CD4-positive, CD25-positive, alpha-beta regulatory T cell (primary cell): ENCODE measurements around the gene TANC1. TPM values are rescaled to one million over a fixed set of nuclear protein-coding genes. Genes with fewer than 3 reads are reported as not detected.
A peak's percentile ranks its signal among the peaks of the same experiment; 100 is the strongest.

Experiments used
- ATAC-seq, 2 donors: fragments of 150-1000 bp; cut with Tn5 transposase; one replicate each; pipeline ENCODE4 v1.10.0; 2021; ENCODE audit warnings: low read depth in 2 of 2, moderate number of reproducible peaks in 2 of 2, moderate library complexity in 1 of 2
- DNase-seq, 3 donors: peaks; one replicate each; pipeline versions ENCODE4 v3.0.0 to v3.0.0-alpha.2; 2012 to 2022; ENCODE audit warnings: mixed read lengths in 1 of 3
- H3K27ac ChIP-seq: one replicate; pipeline ENCODE4 v1.7.0; 2013; ENCODE audit warnings: mild to moderate bottlenecking, low read length; ENCODE audit not compliant: insufficient read depth, poor library complexity, severe bottlenecking
- H3K27me3 ChIP-seq: one replicate; pipeline ENCODE4 v1.7.0; 2013; ENCODE audit warnings: low read length; ENCODE audit not compliant: control insufficient read depth, insufficient read depth
- H3K36me3 ChIP-seq: one replicate; pipeline ENCODE4 v1.7.0; 2013; ENCODE audit warnings: mild to moderate bottlenecking, low read length, moderate library complexity; ENCODE audit not compliant: control insufficient read depth, insufficient read depth
- H3K4me1 ChIP-seq: 2 replicates; pipeline ENCODE4 v1.7.0; 2013; ENCODE audit warnings: mild to moderate bottlenecking, low read length; ENCODE audit not compliant: insufficient read depth, control insufficient read depth, poor library complexity, severe bottlenecking
- H3K4me3 ChIP-seq: one replicate; pipeline ENCODE4 v1.7.0; 2013; ENCODE audit warnings: low read depth, mild to moderate bottlenecking, low read length, moderate library complexity
- H3K9me3 ChIP-seq, 2 experiments: 1 replicate in 1 of 2; 2 replicates in 1 of 2; pipeline ENCODE4 v1.7.0; 2013; ENCODE audit warnings: low read length in 2 of 2, mild to moderate bottlenecking in 1 of 2, moderate library complexity in 1 of 2; ENCODE audit not compliant: control insufficient read depth in 2 of 2
- H3K27ac Mint-ChIP-seq, 3 donors: one replicate each; pipeline ENCODE4 v1.8.0; 2020 to 2022; ENCODE audit warnings: mild to moderate bottlenecking in 3 of 3, mixed read lengths in 3 of 3, moderate library complexity in 2 of 3
- H3K27me3 Mint-ChIP-seq: one replicate; pipeline ENCODE4 v1.8.0; 2022; ENCODE audit warnings: mild to moderate bottlenecking, mixed read lengths
- H3K36me3 Mint-ChIP-seq: one replicate; pipeline ENCODE4 v1.8.0; 2020; ENCODE audit warnings: mixed read lengths
- H3K4me1 Mint-ChIP-seq, 4 donors: one replicate each; pipeline ENCODE4 v1.8.0; 2020 to 2022; ENCODE audit warnings: mixed read lengths in 4 of 4, mild to moderate bottlenecking in 1 of 4
- H3K4me3 Mint-ChIP-seq, 4 donors: one replicate each; pipeline ENCODE4 v1.8.0; 2020 to 2022; ENCODE audit warnings: mild to moderate bottlenecking in 4 of 4, mixed read lengths in 4 of 4, moderate library complexity in 3 of 4
- H3K9me3 Mint-ChIP-seq, 7 donors: one replicate each; pipeline ENCODE4 v1.8.0; 2020 to 2022; ENCODE audit warnings: mixed read lengths in 7 of 7, mild to moderate bottlenecking in 3 of 7, moderate library complexity in 2 of 7
- polyA plus RNA-seq, 4 donors: library from polyadenylated mRNA; unstranded; fragments of 300-500 nt; fragmentation: Illumina TruSeq; gene quantifications; one replicate each; pipeline ENCODE4 v1.2.3, GENCODE V29; 2021
- total RNA-seq: library from RNA; stranded (reverse); gene quantifications from one replicate; pipeline ENCODE4 v1.2.3, GENCODE V29; 2022

TANC1 gene
- total and polyA plus RNA-seq, 5 donors from 2014 or later = 0.06 to 0.07 TPM; not detected in 3

GRCh38 chr2:159155320-159155719, 186.9 kb downstream of the TANC1 start:
- Mint-ChIP-seq H3K27me3 (peaks cover 25% of the 10 kb centered on the region), H3K9me3 (peaks cover 0 to 2% (median 0%) of the 10 kb centered on the region in 7 donors), H3K36me3 (no peaks in the 10 kb centered on the region), H3K4me1 (peaks cover 0 to 6% (median 0%) of the 10 kb centered on the region in 4 donors), H3K27ac (no peak overlapping the region), H3K4me3 (no peak overlapping the region)
- peaks cover 7% of the 10 kb centered on the region for H3K27me3 ChIP-seq
- H3K9me3 ChIP-seq = no peaks in the 10 kb centered on the region
- H3K27ac ChIP-seq = no peak overlapping the region
- no peaks in the 10 kb centered on the region for H3K4me1 ChIP-seq
- ATAC-seq (no peak), DNase-seq (no peak)
- H3K4me3 ChIP-seq = no peak overlapping the region
- no peaks in the 10 kb centered on the region for H3K36me3 ChIP-seq

DNA sequence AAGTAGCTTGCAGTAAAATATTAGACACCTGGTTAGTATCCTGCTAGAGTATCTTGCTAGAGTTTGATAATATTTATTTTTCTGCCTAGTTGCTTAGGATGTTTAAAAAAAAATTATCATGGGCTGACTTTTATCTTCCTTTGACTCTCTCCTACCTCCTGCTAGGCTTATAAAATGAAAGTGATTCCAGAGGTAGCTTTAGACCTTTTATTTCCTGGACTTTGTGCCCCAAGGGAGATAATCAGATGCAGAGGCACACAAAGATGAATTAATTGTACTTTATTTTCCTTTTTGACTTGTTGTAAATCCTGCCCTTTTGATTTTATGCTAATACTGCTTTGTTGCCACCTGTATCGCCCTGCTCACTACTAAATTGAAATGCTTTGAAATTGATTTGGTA, 187.4 kb downstream of the TANC1 start:
- no peak for ATAC-seq
- H3K4me3 ChIP-seq = no peak overlapping the region
- H3K27me3 Mint-ChIP-seq = peaks cover 25% of the 10 kb centered on the region
- H3K27ac Mint-ChIP-seq = no peak overlapping the region
- DNase-seq = no peak
- H3K36me3 Mint-ChIP-seq = no peaks in the 10 kb centered on the region
- H3K4me1 ChIP-seq = no peaks in the 10 kb centered on the region
- H3K36me3 ChIP-seq = no peaks in the 10 kb centered on the region
- peaks cover 6% of the 10 kb centered on the region for H3K27me3 ChIP-seq
- H3K9me3 Mint-ChIP-seq = peaks cover 0 to 2% (median 0%) of the 10 kb centered on the region in 7 donors
- H3K4me3 Mint-ChIP-seq = no peak overlapping the region
- H3K27ac ChIP-seq = no peak overlapping the region
- peaks cover 0 to 8% (median 0%) of the 10 kb centered on the region in 4 donors for H3K4me1 Mint-ChIP-seq
- H3K9me3 ChIP-seq = no peaks in the 10 kb centered on the region

DNA sequence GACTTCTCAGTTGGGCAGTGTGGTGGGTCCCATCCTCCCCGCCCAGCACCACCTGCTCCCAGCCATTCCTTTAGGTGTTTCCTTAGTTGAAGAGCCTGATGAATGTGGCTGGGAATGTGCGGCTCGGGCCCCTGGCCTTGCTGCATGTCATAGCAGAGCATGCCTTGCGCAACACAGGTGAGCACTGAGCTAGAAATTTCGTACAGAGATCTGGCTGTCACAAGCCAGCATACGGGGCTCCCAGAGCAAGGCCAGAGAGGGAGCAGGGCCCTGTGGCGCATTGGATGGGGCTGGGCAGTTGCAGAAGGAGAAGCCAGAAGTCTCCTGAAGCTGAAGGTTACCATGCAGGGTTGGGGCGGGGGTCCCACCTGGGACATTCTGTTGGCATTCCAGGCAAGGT, 188.4 kb downstream of the TANC1 start:
- Mint-ChIP-seq H3K27me3 (peaks cover 25% of the 10 kb centered on the region), H3K36me3 (no peaks in the 10 kb centered on the region), H3K4me3 (no peak overlapping the region), H3K9me3 (peaks cover 0 to 2% (median 0%) of the 10 kb centered on the region in 7 donors), H3K27ac (no peak overlapping the region), H3K4me1 (peaks cover 0 to 10% (median 0%) of the 10 kb centered on the region in 4 donors)
- Histone ChIP-seq H3K36me3 (no peaks in the 10 kb centered on the region), H3K27me3 (peaks cover 6% of the 10 kb centered on the region), H3K27ac (no peak overlapping the region), H3K9me3 (no peaks in the 10 kb centered on the region), H3K4me3 (no peak overlapping the region), H3K4me1 (no peaks in the 10 kb centered on the region)
- ATAC-seq = no peak
- no peak for DNase-seq

DNA sequence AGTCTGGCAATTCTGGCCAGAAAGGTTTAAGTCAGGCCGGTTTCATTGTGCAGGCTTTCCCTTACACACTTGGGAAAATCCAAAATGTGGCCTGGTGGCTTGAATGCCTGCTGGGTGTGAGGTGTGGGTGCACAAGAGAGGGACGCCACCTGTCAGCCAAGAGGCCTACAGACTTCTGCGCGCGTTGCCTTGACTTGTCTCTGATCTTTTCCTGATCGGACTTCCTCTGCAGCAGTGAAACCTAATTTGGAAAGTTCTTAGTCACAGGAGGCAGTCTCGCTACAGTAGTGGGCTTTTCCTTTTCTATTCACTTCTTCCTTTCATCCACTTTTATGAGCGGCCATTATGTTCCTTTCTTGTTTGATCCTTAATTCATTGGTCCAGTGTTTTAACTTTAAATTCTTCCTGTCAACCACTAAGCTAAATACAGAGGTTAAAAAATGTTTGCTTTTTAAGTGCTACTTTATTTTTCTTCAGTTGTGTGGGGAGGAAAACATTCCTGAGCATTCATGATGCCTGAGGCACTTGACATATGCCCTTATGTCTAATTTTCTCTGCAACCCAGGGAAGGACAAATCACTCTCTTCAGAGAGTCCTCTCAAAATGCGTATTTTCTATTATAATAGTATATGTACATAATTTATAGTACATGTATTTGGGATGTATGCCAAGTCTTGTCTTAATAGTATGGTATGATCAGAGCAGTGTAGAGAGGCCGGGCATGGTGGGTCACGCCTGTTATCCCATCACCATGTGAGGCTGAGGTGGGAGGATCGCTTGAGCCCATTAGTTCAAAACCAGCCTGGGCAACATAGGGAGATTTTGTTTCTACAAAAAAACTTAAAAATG, 189.1 kb downstream of the TANC1 start:
- Histone ChIP-seq H3K9me3 (no peaks in the 10 kb centered on the region), H3K36me3 (no peaks in the 10 kb centered on the region), H3K4me1 (no peaks in the 10 kb centered on the region), H3K27me3 (peaks cover 6% of the 10 kb centered on the region), H3K27ac (no peak overlapping the region), H3K4me3 (no peak overlapping the region)
- Mint-ChIP-seq H3K9me3 (peaks cover 0 to 2% (median 0%) of the 10 kb centered on the region in 7 donors), H3K27ac (no peak overlapping the region), H3K36me3 (no peaks in the 10 kb centered on the region), H3K4me3 (no peak overlapping the region), H3K27me3 (peaks cover 24% of the 10 kb centered on the region), H3K4me1 (peaks cover 0 to 10% (median 0%) of the 10 kb centered on the region in 4 donors)
- DNase-seq (no peak), ATAC-seq (no peak)

- H3K27ac ChIP-seq = no peak overlapping the region
- H3K4me1 ChIP-seq = no peaks in the 10 kb centered on the region
- H3K4me3 Mint-ChIP-seq = no peak overlapping the region
- no peaks in the 10 kb centered on the region for H3K36me3 Mint-ChIP-seq
- no peak overlapping the region for H3K27ac Mint-ChIP-seq
- peaks cover 2% of the 10 kb centered on the region for H3K27me3 ChIP-seq
- peaks cover 15% of the 10 kb centered on the region for H3K27me3 Mint-ChIP-seq
- no peaks in the 10 kb centered on the region for H3K9me3 ChIP-seq
- H3K4me3 ChIP-seq = no peak overlapping the region
- DNase-seq = no peak
- no peak for ATAC-seq
- peaks cover 0 to 5% (median 0%) of the 10 kb centered on the region in 4 donors for H3K4me1 Mint-ChIP-seq
- H3K36me3 ChIP-seq = no peaks in the 10 kb centered on the region
- H3K9me3 Mint-ChIP-seq = peaks cover 0 to 2% (median 0%) of the 10 kb centered on the region in 7 donors
Measured at GRCh38 chr2:159160412-159160811, 192.0 kb downstream of the TANC1 start.

- Histone ChIP-seq H3K27ac (no peak overlapping the region), H3K4me3 (no peak overlapping the region), H3K9me3 (no peaks in the 10 kb centered on the region), H3K4me1 (no peaks in the 10 kb centered on the region), H3K27me3 (no peaks in the 10 kb centered on the region), H3K36me3 (no peaks in the 10 kb centered on the region)
- peaks cover 0 to 5% (median 0%) of the 10 kb centered on the region in 4 donors for H3K4me1 Mint-ChIP-seq
- H3K27ac Mint-ChIP-seq = no peak overlapping the region
- peaks cover 15% of the 10 kb centered on the region for H3K27me3 Mint-ChIP-seq
- ATAC-seq (no peak), DNase-seq (no peak)
- H3K36me3 Mint-ChIP-seq = no peaks in the 10 kb centered on the region
- peaks cover 0 to 2% (median 0%) of the 10 kb centered on the region in 7 donors for H3K9me3 Mint-ChIP-seq
- peak overlapping the region in 1 of 4 donors; percentile 19 for H3K4me3 Mint-ChIP-seq
Measured at GRCh38 chr2:159160954-159161353, 192.5 kb downstream of the TANC1 start.

DNA sequence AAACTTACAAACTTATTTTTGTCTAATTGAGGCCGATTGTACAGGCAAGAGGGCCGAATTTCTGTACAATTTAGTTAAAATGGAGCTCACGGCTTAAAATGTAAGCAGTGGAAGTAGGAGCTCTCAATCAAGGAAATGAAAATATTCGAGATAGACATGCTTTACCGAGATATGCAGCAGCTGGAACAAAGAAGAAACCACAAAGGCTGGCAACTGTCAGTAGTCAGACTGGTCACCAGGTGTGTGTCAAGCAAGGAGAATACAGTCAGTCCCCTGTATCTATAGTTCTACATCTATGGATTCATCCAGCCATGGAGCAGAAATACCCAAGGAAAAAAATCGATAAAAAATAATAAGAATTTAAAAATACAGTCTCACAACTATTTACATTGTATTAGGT, 195.5 kb downstream of the TANC1 start:
- no peaks in the 10 kb centered on the region for H3K27me3 ChIP-seq

More for the DNA sequence above, 195.5 kb downstream of the TANC1 start:
- Mint-ChIP-seq H3K4me1 (peaks cover 0 to 5% (median 0%) of the 10 kb centered on the region in 4 donors), H3K9me3 (peaks cover 0 to 2% (median 0%) of the 10 kb centered on the region in 7 donors), H3K4me3 (no peak overlapping the region), H3K36me3 (no peaks in the 10 kb centered on the region), H3K27me3 (peaks cover 16% of the 10 kb centered on the region), H3K27ac (no peak overlapping the region)
- ATAC-seq = no peak
- H3K36me3 ChIP-seq = no peaks in the 10 kb centered on the region
- no peak for DNase-seq
- no peaks in the 10 kb centered on the region for H3K9me3 ChIP-seq
- no peak overlapping the region for H3K27ac ChIP-seq
- no peak overlapping the region for H3K4me3 ChIP-seq
- no peaks in the 10 kb centered on the region for H3K4me1 ChIP-seq
